NCI-H1048 (cell line): ENCODE results near the gene TDRD1.
A peak's percentile ranks its signal among the peaks of the same experiment; 100 is the strongest.
"Not testable (repeated sequence)": the region's sequence is repeated elsewhere in the genome, so short reads cannot be mapped to it uniquely, and the experiment has no call there.

Experiments
- DNase-seq: peaks from one replicate; lab custom pipeline; 2025; lab: John Stamatoyannopoulos, UW

TDRD1 gene, protein sequence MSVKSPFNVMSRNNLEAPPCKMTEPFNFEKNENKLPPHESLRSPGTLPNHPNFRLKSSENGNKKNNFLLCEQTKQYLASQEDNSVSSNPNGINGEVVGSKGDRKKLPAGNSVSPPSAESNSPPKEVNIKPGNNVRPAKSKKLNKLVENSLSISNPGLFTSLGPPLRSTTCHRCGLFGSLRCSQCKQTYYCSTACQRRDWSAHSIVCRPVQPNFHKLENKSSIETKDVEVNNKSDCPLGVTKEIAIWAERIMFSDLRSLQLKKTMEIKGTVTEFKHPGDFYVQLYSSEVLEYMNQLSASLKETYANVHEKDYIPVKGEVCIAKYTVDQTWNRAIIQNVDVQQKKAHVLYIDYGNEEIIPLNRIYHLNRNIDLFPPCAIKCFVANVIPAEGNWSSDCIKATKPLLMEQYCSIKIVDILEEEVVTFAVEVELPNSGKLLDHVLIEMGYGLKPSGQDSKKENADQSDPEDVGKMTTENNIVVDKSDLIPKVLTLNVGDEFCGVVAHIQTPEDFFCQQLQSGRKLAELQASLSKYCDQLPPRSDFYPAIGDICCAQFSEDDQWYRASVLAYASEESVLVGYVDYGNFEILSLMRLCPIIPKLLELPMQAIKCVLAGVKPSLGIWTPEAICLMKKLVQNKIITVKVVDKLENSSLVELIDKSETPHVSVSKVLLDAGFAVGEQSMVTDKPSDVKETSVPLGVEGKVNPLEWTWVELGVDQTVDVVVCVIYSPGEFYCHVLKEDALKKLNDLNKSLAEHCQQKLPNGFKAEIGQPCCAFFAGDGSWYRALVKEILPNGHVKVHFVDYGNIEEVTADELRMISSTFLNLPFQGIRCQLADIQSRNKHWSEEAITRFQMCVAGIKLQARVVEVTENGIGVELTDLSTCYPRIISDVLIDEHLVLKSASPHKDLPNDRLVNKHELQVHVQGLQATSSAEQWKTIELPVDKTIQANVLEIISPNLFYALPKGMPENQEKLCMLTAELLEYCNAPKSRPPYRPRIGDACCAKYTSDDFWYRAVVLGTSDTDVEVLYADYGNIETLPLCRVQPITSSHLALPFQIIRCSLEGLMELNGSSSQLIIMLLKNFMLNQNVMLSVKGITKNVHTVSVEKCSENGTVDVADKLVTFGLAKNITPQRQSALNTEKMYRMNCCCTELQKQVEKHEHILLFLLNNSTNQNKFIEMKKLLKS

DNA sequence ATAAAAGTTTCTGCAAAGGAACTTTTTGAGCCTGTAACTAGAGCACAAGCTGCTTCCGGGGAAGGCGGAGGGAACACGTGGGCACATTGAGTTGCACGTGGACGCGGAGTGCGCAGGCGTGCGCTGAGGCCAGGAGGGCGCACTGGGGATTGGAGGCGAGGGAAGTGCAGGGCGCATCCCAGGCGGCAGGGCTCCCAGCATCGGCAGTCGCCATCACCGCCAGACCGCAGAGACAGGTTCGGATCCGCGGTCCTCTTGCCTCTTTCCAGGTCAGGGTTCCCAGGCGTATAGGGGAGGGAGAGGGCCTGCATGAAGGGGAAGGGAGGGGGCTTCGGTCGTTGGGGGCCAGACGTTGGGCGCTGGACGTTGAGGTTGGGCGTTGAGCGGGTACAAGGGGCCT, at the start of gene TDRD1:
Gene TDRD1 (plus strand): TSS at position 206 of the 400 bp plus-strand sequence. CDS start 8,479 bp downstream, outside the sequence.
- DNase-seq = no peak

DNA sequence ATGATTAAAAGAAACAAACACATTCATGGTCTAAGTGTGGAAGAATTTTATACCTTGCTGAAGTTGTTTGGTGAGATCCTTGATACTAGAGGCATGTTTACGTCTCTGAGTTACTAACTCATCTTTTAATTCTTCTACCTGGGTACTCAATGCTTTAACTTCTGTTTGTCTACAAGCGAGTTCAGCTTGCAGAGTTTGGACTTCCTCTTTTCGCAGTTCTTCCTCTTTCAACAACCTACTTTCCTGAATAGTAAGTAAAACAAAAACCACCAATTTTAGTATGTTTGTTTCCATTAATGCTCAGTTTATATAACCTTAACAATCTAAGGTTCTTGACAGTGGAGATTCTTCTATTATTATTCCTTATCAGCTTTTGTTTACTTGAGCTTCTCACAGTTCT, 48.1 kb upstream of the TDRD1 start:
- DNase-seq = no peak

DNA sequence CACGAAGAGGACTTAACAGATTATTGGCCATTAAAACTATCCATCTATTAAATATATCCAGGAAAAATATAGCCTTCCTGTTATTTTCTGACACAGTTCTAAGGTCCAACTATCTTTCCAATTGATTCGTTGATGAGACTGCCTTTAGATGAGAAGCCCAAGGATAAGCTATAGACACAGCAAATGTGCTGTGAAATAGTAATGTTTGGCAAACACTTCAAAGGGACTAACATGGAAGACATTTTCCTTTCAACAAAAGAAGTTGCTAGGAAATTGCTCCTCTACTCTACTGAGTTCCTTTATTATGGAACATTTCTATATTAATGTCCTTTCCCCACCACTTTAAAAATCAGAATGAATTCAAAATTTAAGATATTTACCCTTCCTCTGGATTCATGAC, 43.7 kb upstream of the TDRD1 start:
- no peak for DNase-seq

DNA sequence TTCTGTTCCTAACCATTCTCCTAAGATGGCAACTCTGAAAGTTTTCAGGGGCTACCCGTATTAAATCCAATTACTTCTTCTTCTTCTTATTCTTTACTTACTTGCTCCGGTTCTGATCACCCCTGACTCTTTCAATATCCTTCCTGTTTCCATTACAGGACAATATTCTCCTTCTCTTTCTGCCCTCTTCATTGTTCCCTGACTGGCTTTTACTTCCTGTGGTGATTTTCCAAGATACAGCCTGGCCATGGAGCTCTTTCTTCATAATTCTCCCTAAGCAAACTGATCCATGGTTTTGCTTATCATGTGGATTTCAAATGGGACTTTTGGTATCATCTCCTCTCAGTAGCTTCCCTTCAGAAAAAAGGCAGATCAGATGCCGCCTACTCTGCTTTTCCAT, 40.6 kb upstream of the TDRD1 start:
- no peak for DNase-seq

DNA sequence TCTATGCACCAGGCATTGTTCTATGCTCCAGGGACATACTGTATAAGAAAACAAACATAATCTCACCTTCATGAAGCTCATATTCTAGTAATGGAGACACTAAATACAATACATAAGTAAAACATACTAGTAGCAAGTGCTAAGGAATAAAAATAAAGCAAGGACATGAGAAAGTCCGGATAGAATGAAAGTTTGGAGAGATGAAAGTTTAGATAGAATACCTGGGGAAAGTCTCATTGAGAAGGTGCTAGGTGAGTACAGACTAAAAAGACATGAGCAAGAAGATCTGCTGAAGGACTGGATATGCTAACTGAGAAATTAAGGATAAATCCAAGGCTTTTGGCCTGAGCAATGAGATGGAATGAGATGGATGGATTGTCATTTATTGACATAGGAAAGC, 39.1 kb upstream of the TDRD1 start:
- DNase-seq = no peak

DNA sequence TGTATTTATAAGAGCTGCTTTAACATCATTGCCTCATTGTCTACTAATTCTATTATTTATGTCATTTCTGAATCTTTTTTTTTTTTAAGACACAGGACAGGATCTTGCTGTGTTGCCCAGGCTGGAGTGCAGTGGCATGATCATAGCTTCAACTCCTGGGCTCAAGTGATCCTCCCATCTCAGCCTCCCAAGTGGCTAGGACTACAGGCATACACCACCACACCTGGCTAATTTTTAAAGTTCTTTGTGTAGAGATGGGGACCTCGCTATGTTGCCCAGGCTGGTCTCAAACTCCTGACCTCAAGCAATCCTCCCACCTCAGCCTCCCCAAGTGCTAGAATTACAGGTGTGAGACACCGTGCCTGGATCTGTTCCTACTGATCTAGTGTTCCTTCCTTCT, 38.3 kb upstream of the TDRD1 start:
- not testable (repeated sequence) for DNase-seq

DNA sequence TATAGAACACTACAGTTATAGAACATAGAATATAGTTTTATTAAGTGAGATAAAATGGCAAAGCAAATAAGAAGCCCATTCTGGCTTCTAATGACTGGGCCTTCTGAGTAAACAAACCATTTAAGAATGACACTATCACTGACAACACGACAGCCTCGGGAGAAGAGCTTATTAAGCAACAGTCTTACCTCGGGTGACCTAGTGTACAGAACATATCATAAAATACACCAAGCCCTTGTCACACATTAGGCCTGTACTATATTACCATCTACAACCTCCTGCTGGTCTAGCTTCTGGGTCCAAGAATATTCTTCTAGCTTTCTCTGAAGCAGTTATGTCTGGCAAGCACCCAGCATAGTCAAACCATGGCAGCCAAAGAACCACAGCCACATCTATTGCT, 37.1 kb upstream of the TDRD1 start:
- DNase-seq = no peak

DNA sequence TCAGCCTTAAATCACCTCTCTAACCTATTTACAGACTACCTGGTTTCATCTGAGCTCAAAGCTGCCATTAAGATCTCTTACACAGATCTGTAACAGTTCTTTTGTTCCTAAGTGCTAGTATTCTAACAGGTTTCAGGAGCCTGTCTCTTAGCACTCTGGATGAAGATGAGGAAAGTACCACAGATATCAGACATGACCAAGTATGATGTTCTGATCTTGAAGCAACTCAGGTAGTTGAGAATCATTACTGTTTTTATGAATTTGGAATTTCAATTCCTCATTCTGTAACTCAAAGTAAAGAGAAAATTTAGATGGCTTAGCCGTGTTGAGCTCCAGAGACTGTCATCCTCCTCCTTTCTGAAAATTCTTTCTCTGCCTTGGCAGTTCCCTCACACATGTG, 36.0 kb upstream of the TDRD1 start:
- DNase-seq = no peak

DNA sequence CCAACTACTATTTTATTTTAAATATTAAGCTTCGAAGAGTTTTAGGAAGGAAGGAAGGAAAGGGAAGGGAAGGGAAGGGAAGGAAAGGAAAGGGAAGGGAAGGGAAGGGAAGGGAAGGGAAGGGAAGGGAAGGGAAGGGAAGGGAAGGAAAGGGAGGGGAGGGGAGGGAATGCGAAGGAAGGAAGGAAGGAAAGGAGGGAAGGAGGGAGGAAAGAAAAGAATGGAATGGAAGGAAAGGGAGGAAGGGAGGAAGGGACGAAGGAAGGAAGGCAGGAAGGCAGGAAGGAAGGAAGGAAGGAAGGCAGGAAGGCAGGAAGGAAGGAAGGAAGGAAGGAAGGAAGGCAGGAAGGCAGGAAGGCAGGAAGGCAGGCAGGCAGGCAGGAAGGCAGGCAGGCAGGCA, 29.7 kb upstream of the TDRD1 start:
- not testable (repeated sequence) for DNase-seq

DNA sequence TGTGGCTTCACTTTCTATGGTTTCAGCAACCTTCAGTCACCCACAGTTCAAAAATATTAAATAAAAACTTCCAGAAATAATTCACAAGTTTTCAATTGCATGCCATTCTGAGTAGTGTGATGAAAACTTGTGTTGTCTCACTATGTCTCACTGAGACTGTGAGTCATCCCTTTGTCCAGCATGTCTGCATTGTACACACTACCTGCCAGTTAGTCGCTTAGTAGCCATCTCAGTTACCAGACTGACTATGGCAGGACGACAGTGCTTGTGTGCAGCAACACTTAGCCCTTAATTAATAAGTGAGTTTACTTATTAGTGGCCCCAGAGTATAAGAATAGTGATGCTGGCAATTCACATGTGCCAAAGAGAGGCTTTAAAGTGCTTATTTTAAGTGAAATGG, 27.7 kb upstream of the TDRD1 start:
- no peak for DNase-seq

DNA sequence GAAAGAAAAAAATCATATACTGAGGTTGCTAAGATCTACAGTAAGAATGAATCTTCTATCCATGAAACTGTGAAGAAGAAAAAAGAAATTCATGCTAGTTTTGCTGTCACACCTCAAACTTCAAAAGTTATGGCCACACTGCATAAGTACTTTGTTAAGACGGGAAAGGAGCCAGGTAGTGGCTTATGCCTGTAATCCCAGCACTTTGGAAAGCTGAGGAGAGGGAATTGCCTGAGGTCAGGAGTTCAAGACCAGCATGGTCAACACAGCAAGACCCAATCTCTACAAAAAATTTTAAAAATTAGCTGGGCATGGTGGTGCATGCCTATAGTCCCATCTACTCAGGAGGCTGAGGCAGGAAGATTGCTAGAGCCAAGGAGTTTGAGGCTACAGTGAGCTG, 27.3 kb upstream of the TDRD1 start:
- DNase-seq = no peak

DNA sequence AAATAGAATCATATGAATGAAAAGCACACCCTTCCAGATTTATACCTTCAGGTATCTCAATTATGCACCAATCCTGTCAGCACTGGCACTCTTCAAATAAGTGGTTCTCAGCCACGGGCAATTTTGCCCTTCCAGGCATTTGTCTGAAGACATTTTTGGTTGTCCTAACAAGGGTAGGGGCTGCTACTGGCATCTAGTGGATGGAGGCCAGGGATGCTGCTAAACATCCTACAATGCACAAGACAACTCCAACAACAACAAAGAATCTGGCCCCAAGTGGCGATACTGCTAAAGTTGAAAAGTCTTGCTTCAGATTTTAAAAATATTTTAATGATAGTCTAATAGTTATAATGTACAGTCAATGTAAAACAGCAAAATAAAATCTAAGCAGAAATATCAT, 21.2 kb upstream of the TDRD1 start:
- no peak for DNase-seq

DNA sequence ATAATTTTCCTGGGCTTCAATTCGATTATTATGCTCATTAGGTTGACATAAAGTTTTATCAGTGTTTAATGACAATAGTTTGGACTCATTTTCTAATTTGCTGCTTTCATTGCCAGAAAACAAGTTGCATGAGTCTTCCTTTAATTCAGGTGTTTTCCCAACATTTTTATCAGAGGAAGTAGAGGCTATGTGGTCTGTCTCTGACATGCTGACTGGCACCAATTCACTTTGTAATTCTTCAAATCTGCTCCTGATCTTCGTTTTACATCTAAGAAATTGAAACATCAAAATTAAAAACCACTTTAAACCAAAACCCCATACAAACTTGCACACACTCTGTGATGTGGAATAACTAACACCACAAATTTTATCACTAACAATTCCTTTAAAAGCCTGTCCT, 16.1 kb upstream of the TDRD1 start:
- DNase-seq = no peak

DNA sequence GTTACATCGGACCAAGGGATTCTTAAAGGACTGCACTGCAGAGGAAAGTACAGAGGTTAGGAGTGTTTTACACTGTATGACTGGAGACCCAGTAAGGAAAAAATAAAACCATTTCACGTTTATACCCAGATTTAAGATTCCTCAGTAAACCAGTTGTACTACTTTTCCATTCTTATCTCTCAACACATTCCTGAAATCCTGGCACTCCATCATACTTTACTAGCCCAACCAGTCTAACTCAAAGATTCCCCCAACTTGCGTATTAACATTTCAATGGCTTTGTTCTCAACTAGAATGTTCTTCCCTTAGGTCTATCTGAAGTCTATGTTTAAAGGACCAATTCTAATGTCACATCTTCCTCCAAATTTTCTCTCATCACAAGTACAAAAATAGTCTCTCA, 13.1 kb upstream of the TDRD1 start:
- DNase-seq = no peak

DNA sequence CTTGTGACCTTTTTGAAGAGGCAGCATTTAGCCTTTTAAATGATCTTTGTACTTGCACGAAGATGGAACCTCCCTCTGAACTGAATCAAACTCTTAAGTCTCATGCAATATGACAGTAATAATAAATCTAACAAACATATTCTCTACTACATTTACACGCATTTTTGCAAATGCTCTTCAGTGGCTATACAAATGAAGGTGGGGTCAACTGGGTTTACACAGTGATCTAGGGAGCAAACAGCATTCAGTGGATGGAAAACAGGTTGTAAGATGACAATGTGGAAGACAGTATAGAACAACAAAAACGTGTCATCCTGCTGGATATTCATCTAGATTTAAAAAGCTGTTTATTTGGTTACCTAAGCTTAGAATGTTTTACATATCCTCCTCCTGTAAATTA, 12.7 kb upstream of the TDRD1 start:
- no peak for DNase-seq

DNA sequence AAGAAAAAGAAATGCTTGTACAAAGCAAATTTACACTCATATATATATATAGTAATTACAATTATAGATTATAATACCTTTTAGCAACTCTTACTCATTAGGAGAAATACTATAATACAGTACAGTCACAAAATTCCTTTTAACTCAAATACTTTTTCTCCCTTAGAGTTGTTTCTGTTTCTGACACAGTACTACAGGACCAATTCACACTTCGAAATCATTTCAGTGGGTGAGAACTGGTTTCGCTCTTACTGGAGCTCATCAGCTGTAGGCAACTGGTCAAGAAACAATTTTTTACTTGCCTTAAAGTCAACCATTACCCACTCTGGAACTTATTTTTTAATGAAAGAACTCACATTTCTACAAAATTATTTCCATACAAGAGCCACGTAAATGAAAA, 11.2 kb upstream of the TDRD1 start:
- no peak for DNase-seq

DNA sequence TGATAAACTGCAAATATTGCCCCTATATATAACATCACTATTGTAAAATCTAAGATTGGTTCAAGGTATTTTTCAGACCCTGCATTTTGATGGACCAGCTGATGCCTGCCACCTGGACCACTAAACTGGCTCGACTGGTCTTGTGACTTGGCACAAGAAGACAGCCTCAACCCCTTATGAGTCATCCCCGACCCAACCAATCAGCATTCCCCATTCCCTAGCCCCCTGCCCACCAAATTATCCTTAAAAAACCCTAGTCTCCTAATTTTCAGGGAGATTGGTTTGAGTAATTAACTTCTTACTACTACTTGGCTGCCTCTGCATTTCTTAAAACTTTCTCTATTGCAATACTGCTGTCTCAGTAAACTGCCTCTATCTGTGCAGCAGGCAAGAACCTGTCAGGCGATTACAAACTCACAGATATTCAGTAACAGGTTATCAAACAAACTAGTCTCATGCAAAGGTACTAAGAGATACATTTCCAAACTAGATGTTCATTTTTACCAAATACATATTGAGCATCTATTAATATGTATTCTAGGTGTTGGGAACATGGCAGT, 10.6 kb upstream of the TDRD1 start:
- DNase-seq = no peak

DNA sequence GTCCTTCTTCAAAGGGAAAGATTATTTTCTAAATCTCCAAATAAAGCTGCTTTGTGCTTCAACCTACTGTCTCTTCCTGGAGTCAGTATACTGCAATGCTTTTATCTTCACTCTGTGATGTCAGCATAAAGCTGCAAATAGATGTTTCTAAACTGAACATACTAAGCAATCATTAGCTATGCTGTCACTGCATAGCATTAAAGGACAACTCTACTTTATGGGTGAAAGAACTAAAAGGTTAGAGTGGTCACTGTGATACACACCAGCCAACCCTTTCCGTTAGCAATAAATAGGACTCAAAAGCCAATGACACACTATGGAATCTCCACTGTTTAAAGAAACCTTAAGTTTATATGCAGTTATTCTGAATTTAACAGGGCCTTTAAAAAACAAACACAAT, 6.9 kb upstream of the TDRD1 start:
- no peak for DNase-seq

DNA sequence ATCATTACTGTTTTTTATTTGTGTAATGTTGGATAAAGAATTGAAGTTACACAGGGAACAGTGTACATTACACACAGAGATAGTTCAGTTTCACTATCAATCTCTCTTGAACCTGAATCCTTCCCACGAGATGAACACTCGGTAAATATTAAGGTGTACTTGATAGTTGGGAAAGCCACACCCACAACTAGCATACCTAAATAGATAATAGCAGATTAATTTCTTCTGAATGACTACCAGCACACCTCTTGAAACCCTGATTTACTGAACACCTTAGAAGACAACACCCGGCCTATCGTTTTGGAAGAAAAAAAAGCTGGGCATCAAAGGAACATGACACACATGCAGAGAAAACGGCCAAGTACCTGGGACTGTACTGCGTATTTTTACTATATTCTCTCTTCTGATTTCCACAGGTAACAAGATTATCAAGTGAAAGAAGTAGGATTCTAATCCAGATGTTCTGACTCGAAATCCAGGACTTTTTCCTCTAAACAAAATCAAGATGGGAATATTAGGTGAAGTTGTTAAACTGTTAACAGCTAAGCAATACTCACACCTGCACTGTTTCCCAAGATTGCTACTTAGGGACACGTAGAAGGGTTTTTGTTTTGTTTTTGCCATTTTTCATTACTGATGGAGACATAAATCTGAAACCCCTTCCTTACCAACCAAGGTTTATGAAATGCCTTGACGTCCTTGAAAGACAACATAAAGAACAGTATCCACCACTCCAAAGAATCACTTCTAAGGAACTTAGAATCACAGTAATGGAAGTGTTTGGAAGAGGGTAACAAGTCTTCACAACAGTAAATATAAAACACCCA, 6.2 kb upstream of the TDRD1 start:
- DNase-seq = no peak

DNA sequence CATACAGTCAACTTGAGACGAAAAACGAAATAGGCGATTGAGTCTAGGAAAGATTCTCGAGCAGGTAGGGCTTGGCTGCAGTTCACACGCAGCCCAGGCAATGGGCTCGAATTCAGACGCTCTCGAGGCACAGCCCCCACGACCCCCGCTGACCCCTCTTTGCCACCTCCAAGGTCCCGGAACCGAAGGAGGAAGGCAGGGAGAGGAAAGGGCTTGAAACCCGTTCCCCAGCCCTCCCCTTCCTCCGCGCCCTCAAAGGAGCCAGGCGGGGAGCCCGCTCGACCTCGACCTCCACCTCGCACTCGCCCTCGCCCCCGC, 5.6 kb upstream of the TDRD1 start:
- no peak for DNase-seq

DNA sequence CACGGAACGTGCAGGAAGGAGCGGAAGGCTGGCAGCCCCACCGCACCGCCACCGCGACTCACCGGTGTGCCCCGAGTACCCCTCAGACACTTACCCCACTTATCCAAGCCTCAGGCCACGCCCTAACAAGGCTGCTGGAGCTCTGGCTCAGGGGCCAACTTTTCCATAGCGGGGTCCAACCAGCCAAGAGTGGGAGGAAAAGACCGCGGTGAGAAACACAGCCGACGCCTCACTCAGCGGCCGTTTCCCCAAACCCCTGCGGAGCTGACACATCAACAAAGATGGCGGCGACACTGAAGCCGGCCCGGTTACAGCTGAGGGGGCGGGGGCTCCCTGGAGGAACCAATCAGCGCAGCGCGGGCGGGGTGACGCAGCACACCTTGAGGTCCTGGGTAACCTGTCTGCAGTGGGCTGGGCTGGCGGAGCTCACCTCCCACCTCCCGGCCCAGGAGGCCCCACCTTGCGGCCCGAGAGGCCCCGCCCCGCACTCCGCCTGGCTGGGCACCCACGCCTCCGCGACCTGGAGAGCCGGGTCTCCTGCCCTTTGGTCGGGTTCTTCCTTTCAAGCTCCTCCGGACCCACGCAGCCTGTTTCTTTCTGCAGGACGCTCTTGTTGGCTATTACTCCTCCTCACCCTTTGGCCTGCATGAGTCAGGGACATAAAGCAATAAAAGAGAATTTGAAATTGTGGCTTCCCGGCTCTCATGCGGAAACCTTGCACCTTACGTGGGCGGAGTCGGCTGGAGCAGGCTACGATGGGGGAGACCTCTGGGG, 5.0 kb upstream of the TDRD1 start, which contains the start of gene CCDC186:
Gene CCDC186 (minus strand): TSS at position 283 of the 774 bp plus-strand sequence. CDS start 10,935 bp downstream, outside the sequence.
- peak; percentile 93 for DNase-seq
